HG03520 (cell line): Measurements from ENCODE around the gene OSBPL9.
"Not testable (repeated sequence)": the region's sequence is repeated elsewhere in the genome, so short reads cannot be mapped to it uniquely, and the experiment has no call there.

ENCODE experiments used
- ATAC-seq: cut with Tn5 transposase; IDR thresholded peaks from one replicate; pipeline ENCODE4 v1.9.1; 2021; ENCODE audit warnings: mild to moderate bottlenecking, moderate library complexity; ENCODE audit not compliant: unreplicated experiment

Gene OSBPL9

DNA sequence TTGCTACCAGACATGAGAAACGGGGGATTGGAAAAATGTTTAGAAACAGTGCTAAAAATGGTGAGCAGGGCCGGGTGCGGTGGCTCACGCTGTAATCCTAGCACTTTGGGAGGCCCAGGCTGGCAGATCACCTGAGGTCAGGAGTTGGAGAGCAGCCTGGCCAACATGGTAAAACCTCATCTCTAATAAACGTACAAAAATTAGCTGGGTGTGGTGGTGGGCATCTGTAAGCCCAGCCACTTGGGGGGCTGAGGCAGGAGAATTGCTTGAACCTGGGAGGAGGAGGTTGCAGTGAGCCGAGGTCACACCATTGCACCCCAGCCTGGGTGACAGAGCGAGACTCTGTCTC is 116.5 kb downstream of the OSBPL9 start:
- ATAC-seq: not testable (repeated sequence)

DNA sequence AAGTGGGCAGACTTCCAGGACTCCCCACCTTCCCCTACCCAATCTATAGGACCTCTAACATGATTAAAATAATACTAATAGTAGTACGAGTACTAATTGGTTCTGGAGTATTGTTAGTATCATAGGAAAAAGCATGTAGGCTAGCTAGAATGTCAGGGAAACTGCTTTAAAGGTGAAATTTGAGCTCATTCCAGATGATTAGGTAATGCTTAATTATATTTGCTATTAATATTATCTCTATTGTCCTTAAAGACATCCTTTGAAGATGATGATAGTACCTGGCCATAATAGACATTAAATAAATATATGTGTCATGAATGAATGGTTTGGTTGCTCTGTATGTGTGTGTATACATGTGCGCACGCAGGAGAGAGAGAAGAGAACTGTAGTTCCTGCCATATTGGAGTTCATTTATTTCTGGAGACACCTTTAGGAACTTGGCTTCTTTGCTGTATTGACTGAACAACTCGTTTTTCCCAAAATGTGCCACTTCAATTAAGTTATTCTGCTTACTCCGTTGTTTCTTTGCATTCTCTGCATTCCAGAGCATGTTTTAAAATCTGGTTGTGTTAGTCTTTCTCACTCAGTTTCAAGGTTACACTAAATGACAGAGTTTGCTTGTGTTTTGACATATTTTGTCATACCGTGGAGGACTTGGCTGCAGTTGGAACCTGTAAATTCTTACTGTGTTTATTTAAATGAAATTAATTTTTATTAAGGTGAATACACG is 117.1 kb downstream of the OSBPL9 start:
- no peak for ATAC-seq

DNA sequence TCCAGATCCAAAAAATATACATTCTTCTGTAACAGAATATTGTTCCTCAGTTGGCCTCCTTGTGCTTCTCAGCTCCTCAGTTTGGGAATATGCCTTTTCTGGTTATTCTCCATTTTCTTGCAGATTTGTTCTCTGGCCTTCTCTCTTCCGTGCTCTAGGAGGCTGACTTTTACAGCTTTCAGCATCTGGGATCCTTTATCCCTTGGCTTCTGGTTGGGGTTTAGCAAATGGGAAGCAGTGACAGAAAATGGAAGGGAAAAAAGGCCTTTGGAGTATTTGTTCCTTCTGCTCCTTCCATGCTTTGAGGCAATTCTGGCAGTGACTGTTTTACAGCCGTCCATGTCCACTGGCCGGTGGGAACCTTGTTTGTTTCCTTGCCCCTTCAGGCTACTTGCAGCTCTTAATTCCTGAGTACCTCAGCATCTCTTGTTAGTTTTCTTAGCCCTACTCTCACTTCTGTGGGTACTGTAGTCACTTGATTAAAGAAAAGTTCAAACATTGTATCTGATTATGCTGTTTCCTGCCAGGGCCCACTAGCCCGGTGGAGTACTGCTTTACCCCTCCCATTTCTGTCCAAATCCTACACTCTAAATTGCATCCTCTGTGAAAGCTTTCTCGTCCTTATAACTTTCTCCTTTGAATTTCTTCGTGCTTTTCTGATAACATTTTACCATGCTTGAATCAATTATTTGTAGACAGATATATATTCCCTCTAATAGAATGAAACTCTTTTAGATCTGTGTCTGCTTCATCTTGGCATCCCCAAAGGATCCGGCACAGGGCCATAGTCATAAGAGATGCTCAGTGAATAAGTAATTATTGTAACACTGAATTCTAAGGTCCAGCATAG is 118.2 kb downstream of the OSBPL9 start:
- no peak for ATAC-seq

DNA sequence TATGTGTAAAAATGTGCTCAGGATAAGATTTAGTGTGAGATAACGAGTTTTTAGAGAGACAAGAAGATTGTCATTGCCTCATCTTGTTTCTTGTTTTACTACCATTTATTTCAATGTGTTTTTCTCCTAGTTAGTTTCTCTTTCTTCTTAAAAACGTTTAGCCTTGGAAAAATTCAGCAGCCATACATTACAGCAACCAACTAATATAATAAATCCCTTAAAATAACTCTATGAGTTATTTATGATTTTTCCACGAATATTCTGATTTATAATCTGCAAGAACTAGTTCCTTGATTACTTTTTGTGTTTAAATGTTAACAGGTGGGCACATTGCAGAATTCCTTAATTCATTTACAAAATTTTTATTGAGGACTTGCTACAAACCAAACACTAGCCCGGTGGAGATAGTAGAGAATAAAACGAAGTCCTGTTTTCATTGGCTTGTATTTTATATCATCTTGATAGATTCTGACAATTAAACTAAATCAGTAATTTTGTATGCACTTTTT is 118.9 kb downstream of the OSBPL9 start:
- no peak for ATAC-seq

DNA sequence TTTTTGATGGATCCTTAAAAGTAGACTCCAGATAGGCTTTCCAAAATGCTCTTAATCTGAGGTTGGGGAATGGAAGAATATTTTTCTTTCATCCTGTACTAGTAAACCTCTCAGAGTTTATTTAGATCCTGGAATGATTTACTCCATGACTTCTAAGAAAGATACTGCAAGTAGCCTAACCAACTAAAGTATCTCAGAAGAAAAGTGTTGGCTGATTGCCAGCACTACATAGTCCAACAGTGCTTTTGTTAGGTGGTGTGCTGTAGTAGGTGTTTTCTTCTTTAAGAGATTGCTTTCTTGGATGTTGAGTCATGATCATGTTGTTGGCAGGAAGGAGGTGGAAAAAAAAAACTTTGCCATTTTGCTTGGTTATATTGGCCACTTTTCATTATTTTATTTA is 119.8 kb downstream of the OSBPL9 start:
- ATAC-seq: no peak

DNA sequence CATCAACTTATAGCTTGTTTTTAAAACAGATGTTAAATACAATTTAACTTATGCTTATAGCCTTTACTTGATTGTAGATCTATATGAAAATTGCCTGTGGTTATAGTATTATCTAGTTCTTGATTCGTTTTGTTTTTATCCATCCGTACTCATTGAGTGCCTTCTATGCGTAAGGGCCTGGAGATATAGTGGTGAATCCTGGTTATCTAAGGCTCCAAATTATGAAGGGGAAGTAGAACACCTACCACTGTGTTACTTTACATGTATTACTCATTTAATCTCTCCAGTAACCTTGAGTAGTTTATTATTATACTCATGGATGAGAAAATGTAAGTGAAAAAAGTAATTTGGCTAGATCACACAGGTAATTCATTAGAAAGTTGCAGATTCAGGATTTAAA is 121.8 kb downstream of the OSBPL9 start:
- no peak for ATAC-seq

DNA sequence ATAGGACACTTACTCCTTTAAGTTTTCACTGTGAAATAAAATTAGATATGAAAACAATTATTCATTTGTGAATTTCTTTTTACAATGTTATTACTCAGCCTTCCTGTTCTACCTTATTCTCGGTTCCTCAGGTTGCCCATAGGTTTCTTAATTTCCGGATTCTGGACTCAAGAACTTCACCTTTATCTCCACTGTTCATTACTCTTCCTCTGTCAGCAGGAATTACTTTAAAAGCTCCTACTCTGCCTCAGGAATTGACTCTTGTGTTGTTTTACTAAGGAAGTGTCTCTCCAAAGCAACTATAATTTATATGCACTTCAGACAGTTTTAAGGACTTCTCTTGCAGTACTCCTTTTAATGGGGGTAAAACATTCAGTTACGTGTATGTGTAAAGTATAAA is 123.8 kb downstream of the OSBPL9 start:
- no peak for ATAC-seq

DNA sequence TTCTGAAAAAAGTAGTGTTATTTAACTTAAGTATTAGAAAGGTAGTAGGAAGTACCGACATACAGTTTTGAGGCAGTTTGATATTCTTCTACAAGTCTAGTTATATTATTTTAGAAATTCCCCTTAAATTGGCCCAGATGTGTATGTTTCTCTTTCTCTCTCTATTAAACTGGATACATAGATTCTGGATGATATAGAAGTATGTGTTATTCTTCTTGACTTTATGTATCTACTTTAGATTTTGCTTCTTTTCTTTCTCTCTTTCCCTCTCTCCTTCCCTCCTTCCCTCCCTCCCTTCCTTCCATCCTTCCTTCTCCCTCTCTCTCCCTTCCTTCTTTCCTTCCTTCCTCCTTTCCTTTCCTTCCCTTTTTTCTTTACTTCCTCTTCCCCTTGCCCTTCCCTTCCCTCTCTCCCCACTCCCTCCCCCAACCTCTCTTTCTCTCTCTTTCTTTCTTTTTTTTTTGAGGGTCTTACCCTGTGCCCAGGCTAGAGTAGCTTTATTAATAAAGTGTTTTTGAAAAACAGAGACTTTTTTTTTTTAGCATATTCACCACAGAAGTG is 124.3 kb downstream of the OSBPL9 start:
- ATAC-seq: no peak

DNA sequence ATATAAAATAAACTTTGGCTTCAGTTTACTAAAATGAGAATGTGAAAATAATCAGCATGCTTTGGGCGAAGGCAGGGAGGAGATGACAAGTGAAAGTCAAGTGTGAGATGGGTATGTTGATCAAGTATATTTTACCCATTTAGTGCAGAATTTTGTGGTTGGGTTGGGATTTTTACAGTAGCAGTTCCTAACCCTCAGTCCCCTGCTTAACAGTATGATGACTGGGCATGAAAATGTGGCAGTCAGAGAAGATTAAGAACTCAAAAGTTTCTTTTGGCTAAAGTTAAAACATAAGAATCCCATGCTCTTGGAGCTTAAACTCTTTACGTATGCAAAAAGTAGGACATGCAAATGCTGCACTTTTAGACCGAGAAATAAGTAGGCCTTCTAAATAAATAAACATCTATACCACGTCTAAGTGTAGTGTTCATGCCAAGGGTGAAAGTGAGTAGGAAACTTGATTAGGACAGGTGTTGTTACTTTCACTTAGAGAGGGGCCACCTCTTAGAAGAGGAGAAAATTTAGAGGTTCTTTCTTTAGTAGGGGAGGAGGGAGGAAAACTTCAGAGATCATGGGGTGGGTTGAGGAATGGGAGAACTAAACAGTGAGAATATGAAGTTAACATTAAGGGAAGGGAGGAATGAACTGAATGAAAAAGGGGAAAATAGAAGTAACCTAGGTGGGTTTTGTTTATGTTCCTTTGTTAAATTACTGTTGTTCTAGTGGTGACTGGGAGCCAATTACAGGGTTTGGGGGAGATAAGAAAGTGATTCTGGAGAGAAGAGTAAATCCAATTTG is 127.8 kb downstream of the OSBPL9 start:
- ATAC-seq: no peak

DNA sequence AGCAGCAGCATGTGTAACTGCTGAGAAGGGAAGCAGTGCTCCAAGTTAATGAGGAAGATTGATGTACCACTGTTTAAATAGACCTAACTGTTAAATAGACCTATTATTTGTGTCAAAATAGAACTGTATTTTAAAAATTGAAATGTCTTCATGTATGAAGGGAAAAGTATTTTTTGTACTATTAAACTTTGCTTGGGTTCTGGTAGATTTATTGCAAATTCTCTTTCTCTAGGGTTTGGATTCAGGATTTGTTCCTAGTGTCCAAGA is 128.3 kb downstream of the OSBPL9 start:
- ATAC-seq: no peak

DNA sequence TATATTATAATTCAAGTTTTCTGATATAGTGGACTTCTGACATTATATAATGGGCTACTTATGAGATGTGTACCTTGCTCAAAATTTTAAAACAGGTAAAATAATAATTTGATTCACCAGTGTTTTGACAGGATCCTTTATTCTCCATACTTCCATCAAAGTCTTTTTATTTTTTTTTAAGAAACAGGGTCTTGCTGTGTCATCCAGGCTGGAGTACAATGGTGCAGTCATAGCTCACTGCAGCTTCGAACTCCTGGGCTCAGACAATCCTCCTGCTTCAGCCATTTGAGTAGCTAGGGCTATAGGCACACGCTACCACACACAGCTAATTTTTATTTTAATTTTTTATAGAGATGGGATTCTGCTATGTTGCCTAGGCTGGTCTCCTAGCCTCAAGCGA is 132.3 kb downstream of the OSBPL9 start:
- no peak for ATAC-seq

DNA sequence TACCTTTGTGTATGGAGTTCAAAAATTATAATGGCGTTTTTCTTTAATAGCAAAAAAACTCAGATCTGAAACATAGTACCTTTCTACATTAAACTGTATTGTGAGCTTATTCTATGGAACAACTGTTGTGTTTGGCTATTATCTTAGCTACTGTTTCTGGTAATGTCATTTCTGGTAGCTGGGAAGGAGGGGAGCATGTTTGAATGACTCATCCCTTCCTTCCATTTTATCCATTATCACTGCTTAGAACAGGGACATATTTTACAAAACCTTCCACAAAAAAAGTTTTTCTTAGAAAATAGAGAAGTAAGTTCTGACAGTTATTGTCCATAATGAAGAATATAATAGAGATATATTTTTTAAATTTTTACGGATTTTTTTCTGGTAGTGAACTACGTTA is 133.3 kb downstream of the OSBPL9 start:
- ATAC-seq: no peak

DNA sequence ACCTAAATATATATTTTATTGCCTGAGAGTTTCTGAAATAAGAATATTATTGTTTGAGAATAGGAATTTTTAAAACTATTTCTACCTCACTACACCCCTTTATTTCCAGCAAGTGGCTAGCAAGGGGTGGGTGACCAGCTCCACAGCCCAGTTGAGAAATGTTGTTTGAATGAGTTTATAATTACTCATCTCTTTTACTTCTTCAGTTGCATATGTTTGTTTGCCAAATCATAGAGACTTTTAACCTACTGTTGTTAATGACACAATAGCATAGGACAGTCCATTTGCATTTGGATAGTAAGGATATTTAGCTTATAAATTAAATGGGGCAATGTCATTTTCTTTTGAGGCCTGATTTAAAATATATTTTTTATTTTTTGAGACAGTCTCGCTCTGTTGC is 133.8 kb downstream of the OSBPL9 start:
- no peak for ATAC-seq

DNA sequence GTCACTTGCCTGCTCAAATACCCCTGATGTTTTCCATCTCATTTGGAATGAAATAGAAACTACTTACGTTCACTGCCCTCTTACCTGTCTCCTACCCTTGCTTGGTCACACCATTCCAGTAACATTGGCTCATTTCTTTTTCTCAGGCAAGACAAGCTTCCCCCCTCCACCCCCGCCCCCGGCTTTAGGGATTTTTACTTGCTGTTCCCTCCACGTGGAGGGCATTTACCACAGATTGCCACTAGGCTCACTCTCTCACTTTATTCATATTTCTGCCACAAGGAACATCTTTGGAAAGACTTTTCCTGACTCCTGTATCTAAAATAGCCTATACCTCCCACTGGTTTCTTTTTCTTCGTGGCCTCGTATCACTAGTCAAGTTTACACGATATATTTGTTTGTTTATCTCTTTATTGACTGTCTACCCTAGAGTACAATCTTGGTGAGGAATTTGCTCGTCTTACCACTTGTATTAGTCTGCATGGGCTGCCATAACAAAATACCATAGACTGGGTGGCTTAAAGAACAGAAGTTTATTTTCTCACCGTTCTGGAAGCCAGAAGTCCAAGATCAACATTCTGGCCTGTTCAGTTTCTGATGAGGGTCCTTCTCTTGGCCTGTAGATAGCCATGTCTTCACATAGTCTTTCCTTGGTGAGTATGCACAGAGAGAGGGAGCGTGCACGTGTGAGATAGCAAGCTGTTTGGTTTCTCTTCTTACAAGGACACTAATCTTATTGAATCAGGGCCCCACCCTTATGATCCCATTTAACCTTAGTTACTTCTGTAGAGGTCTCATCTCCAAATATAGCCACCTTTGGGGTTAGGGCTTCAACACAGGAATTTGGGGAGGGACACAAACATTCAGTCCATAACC is 135.4 kb downstream of the OSBPL9 start:
- ATAC-seq: no peak

DNA sequence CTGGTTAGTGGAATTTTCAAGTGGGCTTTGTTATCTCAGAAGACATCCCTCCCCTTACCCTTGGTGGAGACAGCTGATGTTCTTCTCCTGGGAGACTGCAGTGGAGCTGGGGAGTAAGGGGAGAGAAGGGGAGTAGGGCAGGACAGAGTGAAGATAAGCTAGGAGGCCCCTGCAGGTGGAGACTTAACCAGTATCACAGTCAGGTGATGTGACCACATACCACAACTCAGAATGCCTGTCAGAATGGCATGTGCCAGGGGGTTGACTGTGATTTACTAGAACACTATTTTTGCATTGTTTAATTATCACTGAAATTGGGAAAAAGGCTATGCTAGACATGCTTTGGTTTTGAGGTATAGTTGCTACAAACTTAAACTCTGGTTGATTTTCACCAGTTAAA is 137.1 kb downstream of the OSBPL9 start:
- ATAC-seq: no peak

DNA sequence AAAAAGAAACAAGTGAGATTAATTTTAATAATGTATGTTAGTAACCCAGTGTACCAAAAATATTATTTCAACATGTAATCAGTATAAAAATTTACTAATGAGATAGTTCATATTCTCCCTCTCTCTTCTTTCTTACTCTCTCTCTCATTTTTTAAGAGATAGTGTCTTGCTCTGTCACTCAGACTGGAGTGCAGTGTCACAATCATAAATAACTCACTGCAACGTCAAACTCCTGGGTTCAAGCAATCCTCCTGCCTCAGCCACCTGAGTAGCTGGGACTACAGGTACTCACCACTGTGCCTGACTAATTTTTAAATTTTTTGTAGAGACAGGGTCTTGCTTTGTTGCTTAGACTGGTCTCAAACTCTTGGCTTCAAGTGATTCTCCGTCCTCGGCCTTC is 137.8 kb downstream of the OSBPL9 start:
- ATAC-seq: no peak

DNA sequence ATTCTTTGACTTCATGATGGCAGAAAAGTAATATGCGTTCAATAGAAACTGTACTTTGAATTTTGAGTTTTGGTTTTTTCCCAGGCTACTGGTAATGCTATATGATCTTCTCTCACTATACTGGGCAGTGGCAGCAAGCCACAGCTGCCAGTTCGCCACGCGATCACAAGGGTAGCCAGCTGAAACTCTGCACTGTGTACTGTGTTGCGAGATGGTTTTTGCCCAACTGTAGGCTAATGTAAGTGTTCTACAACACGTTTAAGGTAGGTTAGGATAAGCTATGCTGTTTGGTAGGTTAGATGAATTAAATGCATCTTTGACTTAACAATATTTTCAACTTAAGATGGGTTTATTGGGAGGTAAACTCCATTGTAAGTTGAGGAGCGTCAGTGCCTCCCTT is 138.5 kb downstream of the OSBPL9 start:
- ATAC-seq: no peak

DNA sequence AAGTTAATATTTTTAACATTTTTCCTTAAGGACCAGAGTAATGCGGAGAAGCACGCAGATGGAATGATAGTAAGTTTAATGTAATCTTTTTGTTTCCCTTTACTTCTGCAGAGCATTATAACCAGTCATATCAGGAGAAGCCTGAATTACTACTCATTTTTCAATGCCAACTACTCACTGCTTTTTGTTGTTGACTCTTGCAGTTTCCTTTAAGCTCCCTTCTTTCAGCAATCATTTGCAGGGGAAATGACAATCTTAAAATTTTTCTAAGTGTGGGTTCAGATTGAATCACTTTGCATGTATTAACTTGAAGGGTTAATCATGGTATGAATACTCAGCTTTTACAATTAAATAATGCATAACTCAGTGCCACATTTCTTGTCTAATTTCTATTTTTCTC is 139.4 kb downstream of the OSBPL9 start:
- ATAC-seq: no peak

DNA sequence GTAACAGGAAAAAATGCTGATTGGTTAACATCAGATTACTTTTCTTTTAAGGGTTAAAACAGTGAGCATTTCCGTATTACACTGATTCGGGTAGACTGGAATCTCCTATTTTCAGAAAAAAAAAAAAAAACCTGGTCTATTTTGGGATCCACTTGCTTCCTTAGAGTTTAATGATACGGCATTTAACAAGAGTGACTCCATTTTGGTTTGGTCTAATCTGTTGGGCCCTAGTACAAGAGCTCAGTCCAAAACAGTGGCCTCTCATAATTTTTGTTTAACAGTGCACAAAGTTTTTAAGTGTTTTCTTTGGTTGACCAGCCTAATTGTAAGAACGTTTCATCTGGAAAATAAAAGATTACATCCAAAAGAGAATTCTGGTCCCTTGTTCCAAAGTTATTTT is 141.4 kb downstream of the OSBPL9 start:
- ATAC-seq: no peak

DNA sequence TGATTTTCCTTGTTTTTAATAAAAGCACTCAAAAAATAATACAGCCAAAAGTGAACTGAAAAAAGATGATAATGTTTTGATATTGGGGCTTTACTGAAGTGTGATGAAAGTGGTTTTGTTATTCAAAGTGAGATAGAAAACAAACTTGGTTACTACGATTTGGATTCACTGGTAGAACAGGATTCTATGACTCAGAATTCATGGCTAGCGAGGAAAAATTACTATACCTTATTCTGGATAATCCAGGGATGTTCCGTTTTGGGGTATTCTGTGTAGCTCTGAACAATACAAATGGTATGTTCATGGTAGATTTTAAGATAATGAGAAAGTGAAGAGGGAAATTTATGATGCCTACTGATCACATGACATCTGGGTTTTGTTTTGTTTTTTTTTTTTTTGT is 144.0 kb downstream of the OSBPL9 start:
- ATAC-seq: no peak

DNA sequence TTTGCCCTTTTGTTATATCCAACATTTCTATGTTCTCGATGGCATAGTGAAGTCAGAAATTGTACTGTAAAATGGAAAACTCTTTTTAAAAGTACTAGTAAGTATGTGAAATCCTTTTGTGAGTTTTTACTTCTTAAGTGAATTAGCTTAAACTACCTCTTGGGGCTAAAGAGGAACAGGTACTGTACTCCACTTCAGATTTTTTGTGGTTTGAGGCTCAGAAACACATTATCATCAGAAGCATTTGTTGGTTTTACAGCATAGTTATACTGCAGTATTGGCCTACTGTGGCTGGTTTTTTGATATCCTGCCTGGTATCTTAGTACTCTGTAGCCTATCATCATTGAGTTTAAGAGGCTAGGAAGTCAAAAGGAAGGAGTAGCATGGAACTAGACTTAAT is 144.5 kb downstream of the OSBPL9 start:
- no peak for ATAC-seq
